ENCODE data around the gene SPG21. TPM values are rescaled to one million over a fixed set of nuclear protein-coding genes. Genes with fewer than 3 reads are reported as not detected.

The SPG21 gene
- total and polyA plus RNA-seq, 2 of the 13 experiments (the other 11 are each of a cell fraction or from before 2014, with no cell fraction given): 36.7 to 42.4 TPM

- TF ChIP-seq ZNF33A (CRISPR knock-in tag; IDR thresholded peaks at IDR 0.05; ENCODE audit: borderline replicate concordance) (no peak), NR2C2 (CRISPR knock-in tag; IDR thresholded peaks at IDR 0.05; ENCODE audit: borderline replicate concordance) (peak; percentile 27; the same call in 1 of the 2 replicates), FOXP1 (IDR thresholded peaks at IDR 0.05) (no peak), FOXP1 (CRISPR knock-in tag; IDR thresholded peaks at IDR 0.05) (peak; percentile 38; the same call in 1 of the 2 replicates), SAP130 (CRISPR knock-in tag; IDR thresholded peaks at IDR 0.05; ENCODE audit: low read depth) (peak; percentile 85; the same call in 1 of the 2 replicates), BCL3 (CRISPR knock-in tag; IDR thresholded peaks at IDR 0.05) (no peak), HOXA9 (CRISPR knock-in tag; IDR thresholded peaks at IDR 0.05; ENCODE audit: borderline replicate concordance) (no peak), RBFOX2 (IDR thresholded peaks at IDR 0.05; ENCODE audit: low read depth, low read length) (no peak), ZNF766 (CRISPR knock-in tag; IDR thresholded peaks at IDR 0.05; ENCODE audit: borderline replicate concordance) (no peak), TAF1 (CRISPR knock-in tag; IDR thresholded peaks at IDR 0.05) (peak; percentile 42; the same call in 1 of the 2 replicates), ZNF441 (CRISPR knock-in tag; IDR thresholded peaks at IDR 0.05; ENCODE audit: borderline replicate concordance) (peak; percentile 31; the same call in 1 of the 2 replicates), ZNF546 (CRISPR knock-in tag; conservative IDR thresholded peaks at IDR 0.05) (0 out of 2 replicates have a peak, but pooled peaks have one; percentile 32), RFX3 (CRISPR knock-in tag; IDR thresholded peaks at IDR 0.05) (no peak), MTA3 (CRISPR knock-in tag; IDR thresholded peaks at IDR 0.05) (no peak), AGO1 (IDR thresholded peaks at IDR 0.05; ENCODE audit: low read depth, low read length, poor library complexity, severe bottlenecking) (no peak), ZNF230 (CRISPR knock-in tag; IDR thresholded peaks at IDR 0.05) (no peak), ZFP36L1 (CRISPR knock-in tag; IDR thresholded peaks at IDR 0.05) (no peak), CENPT (CRISPR knock-in tag; IDR thresholded peaks at IDR 0.05; ENCODE audit: low read depth) (no peak), HDAC2 (CRISPR knock-in tag; IDR thresholded peaks at IDR 0.05) (peak; percentile 72), CHCHD3 (CRISPR knock-in tag; IDR thresholded peaks at IDR 0.05) (no peak), HIVEP1 (CRISPR knock-in tag; IDR thresholded peaks at IDR 0.05) (no peak), SCMH1 (CRISPR knock-in tag; IDR thresholded peaks at IDR 0.05; ENCODE audit: borderline replicate concordance) (no peak), HNF4G (IDR thresholded peaks at IDR 0.05; ENCODE audit: borderline replicate concordance, low read depth, low read length) (0 out of 2 replicates have a peak, but pooled peaks have one; percentile 12), HNF4G (CRISPR knock-in tag; IDR thresholded peaks at IDR 0.05; ENCODE audit: borderline replicate concordance, low read depth) (no peak; the same call in 1 of the 2 replicates), KAT7 (CRISPR knock-in tag; IDR thresholded peaks at IDR 0.05; ENCODE audit: borderline replicate concordance) (no peak), SNAI1 (CRISPR knock-in tag; IDR thresholded peaks at IDR 0.05; ENCODE audit: borderline replicate concordance) (no peak), GABPA (IDR thresholded peaks at IDR 0.05; ENCODE audit: low read depth, low read length) (no peak), GABPA (CRISPR knock-in tag; IDR thresholded peaks at IDR 0.05; ENCODE audit: low read depth) (peak; percentile 72), GABPB1 (CRISPR knock-in tag; IDR thresholded peaks at IDR 0.05) (peak; percentile 60), FOXO1 (CRISPR knock-in tag; IDR thresholded peaks at IDR 0.05) (peak; percentile 72; the same call in 1 of the 2 replicates), ZNF563 (CRISPR knock-in tag; IDR thresholded peaks at IDR 0.05) (no peak)
Observed at GRCh38 chr15:65032801-65033537, 43.3 kb upstream of the SPG21 start (continued).
